GM19099 (cell line): ENCODE results near the gene TRIM22.

Source experiments
- POLR2A ChIP-seq: IDR thresholded peaks from 3 replicates; pipeline ENCODE4 v1.6.1; 2011; ENCODE audit warnings: low read depth; ENCODE audit not compliant: insufficient read length; ENCODE audit errors: extremely low read depth

Gene TRIM22

DNA sequence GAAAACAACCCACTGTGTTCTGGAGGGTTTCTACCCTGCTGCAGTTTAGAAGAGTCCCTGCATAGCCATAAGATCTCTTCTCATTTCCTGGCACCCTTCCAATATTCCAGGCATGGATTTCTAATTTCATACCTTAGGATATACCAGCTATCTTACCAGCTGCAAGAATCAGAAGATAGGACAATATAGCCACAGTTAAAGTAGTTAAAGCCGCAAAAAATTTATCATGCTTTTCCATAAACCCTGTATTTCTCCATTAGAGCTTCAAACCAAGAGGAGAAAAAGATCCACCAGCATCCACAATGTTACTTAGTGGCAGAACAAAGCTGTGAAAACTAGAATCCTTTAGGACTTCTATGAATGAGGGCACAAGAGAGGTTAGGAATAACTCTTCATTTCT lies 38.1 kb downstream of the TRIM22 start:
- TF ChIP-seq POLR2A = no peak

DNA sequence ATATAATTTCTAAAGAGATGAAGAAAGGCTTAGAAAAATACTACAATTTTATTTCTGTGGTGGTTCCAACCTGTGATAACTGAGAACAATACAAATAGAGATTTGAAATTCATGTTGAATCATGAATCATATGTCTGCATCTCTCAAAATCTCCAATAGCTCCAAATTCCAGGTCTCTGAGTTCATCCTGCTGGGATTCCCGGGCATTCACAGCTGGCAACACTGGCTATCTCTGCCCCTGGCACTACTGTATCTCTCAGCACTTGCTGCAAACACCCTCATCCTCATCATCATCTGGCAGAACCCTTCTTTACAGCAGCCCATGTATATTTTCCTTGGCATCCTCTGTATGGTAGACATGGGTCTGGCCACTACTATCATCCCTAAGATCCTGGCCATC lies 46.8 kb downstream of the TRIM22 start, which contains the start of gene OR56B1:
OR56B1 (plus strand) TSS at position 53 of the 400 bp plus-strand sequence; CDS start at position 122, 69 bp downstream.
- TF ChIP-seq POLR2A = no peak

DNA sequence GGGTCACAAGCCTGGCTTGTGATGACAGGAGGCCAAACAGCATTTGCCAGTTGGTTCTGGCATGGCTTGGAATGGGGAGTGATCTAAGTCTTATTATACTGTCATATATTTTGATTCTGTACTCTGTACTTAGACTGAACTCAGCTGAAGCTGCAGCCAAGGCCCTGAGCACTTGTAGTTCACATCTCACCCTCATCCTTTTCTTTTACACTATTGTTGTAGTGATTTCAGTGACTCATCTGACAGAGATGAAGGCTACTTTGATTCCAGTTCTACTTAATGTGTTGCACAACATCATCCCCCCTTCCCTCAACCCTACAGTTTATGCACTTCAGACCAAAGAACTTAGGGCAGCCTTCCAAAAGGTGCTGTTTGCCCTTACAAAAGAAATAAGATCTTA lies 47.5 kb downstream of the TRIM22 start:
- no peak for TF ChIP-seq POLR2A

DNA sequence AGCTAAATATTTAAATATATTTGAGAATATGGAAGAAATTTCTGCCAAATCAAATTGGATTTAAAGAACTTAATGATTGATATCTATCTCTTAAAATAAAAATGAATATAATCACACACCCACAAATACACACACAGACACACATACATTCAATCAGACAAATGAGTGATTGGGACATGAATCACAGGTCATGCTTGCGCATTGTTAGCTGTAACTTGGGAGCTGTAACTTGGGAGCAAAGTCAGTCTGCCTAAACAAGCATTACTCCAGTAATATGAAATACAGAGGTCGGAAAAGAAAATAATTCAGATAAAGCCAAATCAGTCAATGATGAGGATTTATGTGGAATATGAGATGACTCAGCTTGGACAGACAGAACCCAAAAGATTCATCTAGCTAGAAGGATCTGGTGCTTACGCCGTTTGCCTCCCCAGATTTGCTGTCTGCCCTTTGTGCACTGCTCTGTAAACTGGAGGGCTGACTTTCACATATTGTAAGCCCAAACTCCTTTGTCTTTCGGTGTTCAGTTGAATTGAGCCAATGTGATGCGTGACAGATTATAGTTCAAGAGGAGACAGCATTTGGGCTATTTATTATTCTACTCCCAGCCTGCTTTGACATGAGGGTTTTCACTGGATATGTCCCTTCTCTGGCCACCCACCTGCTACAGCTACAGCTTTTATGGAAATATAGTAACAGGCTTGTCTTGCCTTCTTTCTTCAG lies 48.2 kb downstream of the TRIM22 start:
- TF ChIP-seq POLR2A = no peak

DNA sequence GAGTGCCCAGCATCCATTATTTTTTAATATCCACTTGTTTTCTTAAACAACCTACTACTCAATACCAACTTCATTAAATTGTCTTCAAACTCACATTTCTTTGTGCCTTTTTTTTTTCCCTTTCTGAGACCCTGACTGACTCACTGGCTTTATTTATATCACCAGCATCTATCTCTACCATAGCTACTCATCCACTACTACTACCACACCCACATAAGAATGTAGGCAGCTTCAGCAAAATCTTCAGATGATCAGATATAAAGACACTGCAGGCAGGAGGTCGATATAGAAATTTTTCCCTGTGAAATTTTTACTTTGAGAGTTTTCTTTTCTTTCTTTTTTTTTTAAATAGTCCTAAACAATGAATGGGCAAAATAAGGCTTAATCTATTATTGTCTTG lies 48.8 kb downstream of the TRIM22 start:
- no peak for TF ChIP-seq POLR2A

DNA sequence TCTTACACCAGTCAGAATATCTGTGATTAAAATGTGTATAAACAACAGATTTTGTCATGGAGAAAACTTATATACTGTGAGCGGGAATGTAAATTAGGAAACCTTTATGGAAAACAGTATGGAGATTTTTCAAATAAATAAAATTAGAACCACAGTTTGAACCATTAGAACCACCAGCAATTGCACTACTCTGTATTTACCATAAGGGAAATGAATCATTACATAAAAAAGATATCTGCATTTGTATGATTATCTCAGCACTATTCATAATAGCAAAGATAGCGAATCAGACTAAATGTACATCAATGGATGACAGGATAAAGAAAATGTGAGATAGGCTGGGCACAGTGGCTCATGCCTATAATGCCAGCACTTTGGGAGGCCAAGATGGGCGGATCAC lies 57.0 kb downstream of the TRIM22 start:
- no peak for TF ChIP-seq POLR2A

DNA sequence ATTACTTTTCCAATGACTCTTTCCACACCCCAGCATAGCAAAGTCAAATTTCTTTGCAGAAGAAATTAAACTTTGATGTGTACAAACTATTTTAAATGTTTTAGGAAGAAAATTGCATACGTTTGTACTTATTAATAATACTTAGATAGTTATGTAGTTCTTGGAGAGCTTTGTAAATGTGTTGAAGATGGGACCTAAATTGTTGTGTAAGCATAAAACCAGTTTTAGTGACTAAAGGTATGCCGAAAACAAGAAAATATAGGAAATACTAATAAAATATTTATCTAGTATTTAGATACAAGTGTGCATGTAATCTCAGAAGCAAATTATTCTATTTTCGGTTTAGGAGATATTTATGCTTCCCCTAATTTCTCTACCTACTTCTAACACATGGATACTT lies 60.2 kb downstream of the TRIM22 start:
- no peak for TF ChIP-seq POLR2A

DNA sequence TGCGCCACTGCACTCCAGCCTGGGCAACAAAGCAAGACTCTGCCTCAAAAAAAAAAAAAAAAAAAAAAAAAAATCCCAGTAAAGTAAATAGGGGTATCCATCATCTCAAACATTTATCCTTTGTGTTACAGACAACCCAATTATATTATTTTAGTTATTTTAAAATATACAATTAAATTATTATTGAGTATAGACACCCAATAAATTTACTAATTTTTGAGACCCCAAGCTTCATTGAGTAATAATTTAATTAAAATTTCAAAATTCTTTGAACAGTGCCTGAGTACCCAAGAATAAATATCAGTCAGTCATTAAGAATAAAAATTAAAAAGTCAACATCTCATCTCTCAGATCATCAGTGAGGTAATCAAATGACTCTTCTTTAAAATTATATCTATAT lies 64.4 kb downstream of the TRIM22 start, which contains the start of gene OR52N4:
OR52N4 (plus strand) TSS at position 301 of the 400 bp plus-strand sequence. CDS start 498 bp downstream, outside the sequence.
- no peak for TF ChIP-seq POLR2A
